ENCODE measurements around the gene DRC1. TPM values are rescaled to one million over a fixed set of nuclear protein-coding genes. Genes with fewer than 3 reads are reported as not detected.
A peak's percentile ranks its signal among the peaks of the same experiment; 100 is the strongest.

Gene DRC1
- total RNA-seq, 1 experiment from 2014 or later: not detected

- ChIA-PET CTCF (no interaction called here), POLR2A (ENCODE audit: low non-redundant PET) (no interaction called here)
- H3K36me3 ChIP-seq (ENCODE audit: insufficient read depth, low read length, poor library complexity, severe bottlenecking): no peaks in the 10 kb centered on the region
- H3K4me1 ChIP-seq (ENCODE audit: insufficient read depth, low read length, poor library complexity, severe bottlenecking): peaks cover 3% of the 10 kb centered on the region
- intact Hi-C loops (cut with micrococcal nuclease; ENCODE audit: unreplicated experiment): no loop called here
- BruUV-seq (replicated peaks): no TSS peak
- H3K9me3 ChIP-seq (ENCODE audit: low read depth, low read length, poor library complexity, severe bottlenecking): no peaks in the 10 kb centered on the region
- H3K27ac ChIP-seq (ENCODE audit: low read depth, low read length, poor library complexity, severe bottlenecking): no peak overlapping the region
- TF ChIP-seq EZH2 (IDR thresholded peaks at IDR 0.05; ENCODE audit: borderline replicate concordance, low read depth, low read length, poor library complexity, severe bottlenecking): no peak
- no peak for TF ChIP-seq CTCF (conservative IDR thresholded peaks at IDR 0.05; ENCODE audit: low read depth, low read length)
- H3K27me3 ChIP-seq (replicated peaks; ENCODE audit: insufficient read depth, low read depth, low read length, poor library complexity): no peaks in the 10 kb centered on the region
- no peak overlapping the region for H3K4me3 ChIP-seq (ENCODE audit: low read depth, low read length, poor library complexity, severe bottlenecking)
- no peak for DNase-seq (ENCODE audit: low spot score)
These were observed 98.7 kb downstream of the DRC1 start for GRCh38 chr2:26500406-26500805.

- H3K9me3 ChIP-seq (ENCODE audit: low read depth, low read length, poor library complexity, severe bottlenecking): no peaks in the 10 kb centered on the region
- intact Hi-C loops (cut with micrococcal nuclease; ENCODE audit: unreplicated experiment): loop anchor here (2.0 kb wide), 1 partner anchor 73 kb away; no protein-coding TSS in a partner anchor
- POLR2A ChIA-PET (ENCODE audit: low non-redundant PET): interaction anchor here (0.6 kb wide), 1 partner anchor 1371 kb away, joined by 3 read pairs; no protein-coding TSS in a partner anchor
- no peak overlapping the region for H3K27ac ChIP-seq (ENCODE audit: low read depth, low read length, poor library complexity, severe bottlenecking)
- H3K4me1 ChIP-seq (ENCODE audit: insufficient read depth, low read length, poor library complexity, severe bottlenecking): no peaks in the 10 kb centered on the region
- H3K36me3 ChIP-seq (ENCODE audit: insufficient read depth, low read length, poor library complexity, severe bottlenecking): no peaks in the 10 kb centered on the region
- peak overlapping the region; percentile 47 for H3K4me3 ChIP-seq (ENCODE audit: low read depth, low read length, poor library complexity, severe bottlenecking)
- BruUV-seq (replicated peaks): no TSS peak
- peak; percentile 99 for TF ChIP-seq CTCF (conservative IDR thresholded peaks at IDR 0.05; ENCODE audit: low read depth, low read length)
- TF ChIP-seq EZH2 (IDR thresholded peaks at IDR 0.05; ENCODE audit: borderline replicate concordance, low read depth, low read length, poor library complexity, severe bottlenecking): no peak
- peak; percentile 86 for DNase-seq (ENCODE audit: low spot score)
- no peaks in the 10 kb centered on the region for H3K27me3 ChIP-seq (replicated peaks; ENCODE audit: insufficient read depth, low read depth, low read length, poor library complexity)
- CTCF ChIA-PET: interaction anchor here (0.6 kb wide), 3 partner anchors 52 to 513 kb away, joined by 3 to 4 read pairs (median 4); no protein-coding TSS in a partner anchor
These were observed 101.6 kb downstream of the DRC1 start for GRCh38 chr2:26503231-26503880.

- intact Hi-C loops (cut with micrococcal nuclease; ENCODE audit: unreplicated experiment): no loop called here
- Histone ChIP-seq H3K27ac (ENCODE audit: low read depth, low read length, poor library complexity, severe bottlenecking) (no peak overlapping the region), H3K4me1 (ENCODE audit: insufficient read depth, low read length, poor library complexity, severe bottlenecking) (no peaks in the 10 kb centered on the region), H3K9me3 (ENCODE audit: low read depth, low read length, poor library complexity, severe bottlenecking) (no peaks in the 10 kb centered on the region), H3K27me3 (replicated peaks; ENCODE audit: insufficient read depth, low read depth, low read length, poor library complexity) (no peaks in the 10 kb centered on the region), H3K36me3 (ENCODE audit: insufficient read depth, low read length, poor library complexity, severe bottlenecking) (no peaks in the 10 kb centered on the region), H3K4me3 (ENCODE audit: low read depth, low read length, poor library complexity, severe bottlenecking) (peak overlapping the region; percentile 47)
- no TSS peak for BruUV-seq (replicated peaks)
- DNase-seq (ENCODE audit: low spot score): no peak
- POLR2A ChIA-PET (ENCODE audit: low non-redundant PET): no interaction called here
- TF ChIP-seq CTCF (conservative IDR thresholded peaks at IDR 0.05; ENCODE audit: low read depth, low read length): no peak
- no peak for TF ChIP-seq EZH2 (IDR thresholded peaks at IDR 0.05; ENCODE audit: borderline replicate concordance, low read depth, low read length, poor library complexity, severe bottlenecking)
- CTCF ChIA-PET: interaction anchor here (0.6 kb wide), 2 partner anchors 72 to 513 kb away, joined by 3 to 4 read pairs; no protein-coding TSS in a partner anchor
These were observed 102.3 kb downstream of the DRC1 start for GRCh38 chr2:26504002-26504401.

Data from A673 (cell line).